Mammary epithelial cell (primary cell): Measurements from ENCODE around the gene TRAPPC3L.

Source experiments
- EZH2 ChIP-seq: IDR thresholded peaks from 2 replicates; pipeline ENCODE4 v1.6.1; 2012; ENCODE audit warnings: low read length, inconsistent platforms, borderline replicate concordance
- TF ChIP-seq, protein P1 (sequence below), 2 donors: IDR thresholded peaks in 1 of 2; conservative IDR thresholded peaks in 1 of 2; 2 replicates each; pipeline ENCODE4 v1.5.1; 2011 to 2012; ENCODE audit warnings: inconsistent platforms in 2 of 2, low read length in 2 of 2, mild to moderate bottlenecking in 2 of 2, control low read depth in 1 of 2, low read depth in 1 of 2; ENCODE audit not compliant: insufficient read depth in 1 of 2; ENCODE audit errors: extremely low read depth in 1 of 2

DNA sequence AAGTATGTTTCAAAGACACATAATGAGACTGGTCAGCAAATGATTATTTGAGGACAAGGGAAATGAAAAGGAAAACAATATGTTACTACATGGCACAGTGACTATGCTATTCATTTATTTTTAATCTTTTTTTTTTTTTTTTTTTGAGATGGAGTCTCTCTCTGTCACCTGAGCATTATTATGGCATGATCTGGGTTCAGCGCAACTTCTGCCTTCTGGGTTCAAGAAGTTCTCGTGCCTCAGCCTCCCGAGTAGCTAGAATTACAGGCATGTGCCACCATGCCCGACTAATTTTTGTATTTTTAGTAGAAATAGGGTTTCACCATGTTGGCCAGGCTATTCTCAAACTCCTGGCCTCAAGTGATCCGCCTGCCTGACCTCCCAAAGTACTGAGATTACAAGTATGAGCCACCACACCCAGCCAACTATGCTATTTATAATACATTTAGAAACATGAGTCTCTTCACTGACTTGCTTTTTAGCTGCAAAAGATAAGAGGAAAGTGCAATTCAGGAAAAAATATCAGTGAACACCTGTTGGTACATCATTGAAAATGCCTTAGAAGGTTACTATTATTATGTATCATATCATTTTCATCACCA is 11.4 kb upstream of the TRAPPC3L start:
- TF ChIP-seq, protein P1, sequence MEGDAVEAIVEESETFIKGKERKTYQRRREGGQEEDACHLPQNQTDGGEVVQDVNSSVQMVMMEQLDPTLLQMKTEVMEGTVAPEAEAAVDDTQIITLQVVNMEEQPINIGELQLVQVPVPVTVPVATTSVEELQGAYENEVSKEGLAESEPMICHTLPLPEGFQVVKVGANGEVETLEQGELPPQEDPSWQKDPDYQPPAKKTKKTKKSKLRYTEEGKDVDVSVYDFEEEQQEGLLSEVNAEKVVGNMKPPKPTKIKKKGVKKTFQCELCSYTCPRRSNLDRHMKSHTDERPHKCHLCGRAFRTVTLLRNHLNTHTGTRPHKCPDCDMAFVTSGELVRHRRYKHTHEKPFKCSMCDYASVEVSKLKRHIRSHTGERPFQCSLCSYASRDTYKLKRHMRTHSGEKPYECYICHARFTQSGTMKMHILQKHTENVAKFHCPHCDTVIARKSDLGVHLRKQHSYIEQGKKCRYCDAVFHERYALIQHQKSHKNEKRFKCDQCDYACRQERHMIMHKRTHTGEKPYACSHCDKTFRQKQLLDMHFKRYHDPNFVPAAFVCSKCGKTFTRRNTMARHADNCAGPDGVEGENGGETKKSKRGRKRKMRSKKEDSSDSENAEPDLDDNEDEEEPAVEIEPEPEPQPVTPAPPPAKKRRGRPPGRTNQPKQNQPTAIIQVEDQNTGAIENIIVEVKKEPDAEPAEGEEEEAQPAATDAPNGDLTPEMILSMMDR (conservative IDR thresholded peaks at IDR 0.05 in 1 of 2, IDR thresholded peaks at IDR 0.05 in 1 of 2; ENCODE audit: extremely low read depth in 1 of 2, insufficient read depth in 1 of 2, low read depth in 1 of 2, low read length in 2 of 2), result no peak
- TF ChIP-seq EZH2, result no peak
